T-helper 1 cell treated with Interleukin-12 subunit alpha and Interleukin-12 subunit beta and Interleukin-4 antibody, amounts not matched to agents 30 μg/mL and 1 μg/mL, for 36 hours (primary cell): ENCODE results near the gene RNF180.

Experiments
- H3K27ac Mint-ChIP-seq: one replicate; pipeline ENCODE4 v1.8.0; 2021; ENCODE audit warnings: mild to moderate bottlenecking, mixed read lengths
- H3K27me3 Mint-ChIP-seq: one replicate; pipeline ENCODE4 v1.8.0; 2021; ENCODE audit warnings: low read depth, mixed read lengths
- H3K36me3 Mint-ChIP-seq: one replicate; pipeline ENCODE4 v1.8.0; 2021; ENCODE audit warnings: low read depth, mixed read lengths
- H3K4me1 Mint-ChIP-seq: one replicate; pipeline ENCODE4 v1.8.0; 2021; ENCODE audit warnings: low read depth, mixed read lengths
- H3K4me3 Mint-ChIP-seq: one replicate; pipeline ENCODE4 v1.8.0; 2021; ENCODE audit warnings: mild to moderate bottlenecking, moderate library complexity, mixed read lengths
- H3K9me3 Mint-ChIP-seq: one replicate; pipeline ENCODE4 v1.8.0; 2021; ENCODE audit warnings: mixed read lengths

The RNF180 gene

GRCh38 chr5:64165500-64166200 is at the start of gene RNF180:
Gene RNF180, plus strand, starts transcription at chr5:64165843. Its CDS starts 34,965 bp downstream, at chr5:64200808.
- no peaks in the 10 kb centered on the region for H3K4me1 Mint-ChIP-seq
- no peaks in the 10 kb centered on the region for H3K9me3 Mint-ChIP-seq
- H3K4me3 Mint-ChIP-seq: no peak within 1 kb of the TSS
- no peak within 1 kb of the TSS for H3K27ac Mint-ChIP-seq
- H3K27me3 Mint-ChIP-seq: peaks cover 33% of the 10 kb centered on the region
- H3K36me3 Mint-ChIP-seq: no peaks in the 10 kb centered on the region

GRCh38 chr5:64125521-64125920 is 40.1 kb upstream of the RNF180 start:
- no peaks in the 10 kb centered on the region for H3K36me3 Mint-ChIP-seq
- no peaks in the 10 kb centered on the region for H3K4me1 Mint-ChIP-seq
- no peaks in the 10 kb centered on the region for H3K9me3 Mint-ChIP-seq
- no peaks in the 10 kb centered on the region for H3K27me3 Mint-ChIP-seq
- H3K4me3 Mint-ChIP-seq: no peak overlapping the region
- no peak overlapping the region for H3K27ac Mint-ChIP-seq

- Mint-ChIP-seq H3K4me1 (no peaks in the 10 kb centered on the region), H3K4me3 (no peak overlapping the region), H3K9me3 (no peaks in the 10 kb centered on the region), H3K27ac (no peak overlapping the region), H3K27me3 (no peaks in the 10 kb centered on the region), H3K36me3 (no peaks in the 10 kb centered on the region)
Observed at GRCh38 chr5:64126202-64126741, 39.4 kb upstream of the RNF180 start.

GRCh38 chr5:64140018-64140417 is 25.6 kb upstream of the RNF180 start:
- Mint-ChIP-seq H3K36me3 (no peaks in the 10 kb centered on the region), H3K27ac (no peak overlapping the region), H3K9me3 (peaks cover 6% of the 10 kb centered on the region), H3K4me1 (no peaks in the 10 kb centered on the region), H3K27me3 (no peaks in the 10 kb centered on the region), H3K4me3 (no peak overlapping the region)

GRCh38 chr5:64144425-64145215 is 21.0 kb upstream of the RNF180 start:
- Mint-ChIP-seq H3K27me3 (no peaks in the 10 kb centered on the region), H3K27ac (no peak overlapping the region), H3K9me3 (no peaks in the 10 kb centered on the region), H3K36me3 (no peaks in the 10 kb centered on the region), H3K4me1 (no peaks in the 10 kb centered on the region), H3K4me3 (no peak overlapping the region)

- H3K4me3 Mint-ChIP-seq: no peak overlapping the region
- no peaks in the 10 kb centered on the region for H3K36me3 Mint-ChIP-seq
- no peak overlapping the region for H3K27ac Mint-ChIP-seq
- H3K4me1 Mint-ChIP-seq: no peaks in the 10 kb centered on the region
- H3K9me3 Mint-ChIP-seq: no peaks in the 10 kb centered on the region
- no peaks in the 10 kb centered on the region for H3K27me3 Mint-ChIP-seq
Observed at GRCh38 chr5:64145216-64145895, 20.3 kb upstream of the RNF180 start.

- Mint-ChIP-seq H3K36me3 (no peaks in the 10 kb centered on the region), H3K4me1 (no peaks in the 10 kb centered on the region), H3K4me3 (no peak overlapping the region), H3K27ac (no peak overlapping the region), H3K9me3 (no peaks in the 10 kb centered on the region), H3K27me3 (no peaks in the 10 kb centered on the region)
Observed at GRCh38 chr5:64147379-64147778, 18.3 kb upstream of the RNF180 start.

- Mint-ChIP-seq H3K36me3 (no peaks in the 10 kb centered on the region), H3K27me3 (no peaks in the 10 kb centered on the region), H3K4me1 (no peaks in the 10 kb centered on the region), H3K9me3 (no peaks in the 10 kb centered on the region), H3K27ac (no peak overlapping the region), H3K4me3 (no peak overlapping the region)
Observed at GRCh38 chr5:64147849-64148441, 17.7 kb upstream of the RNF180 start.

GRCh38 chr5:64149268-64149667 is 16.4 kb upstream of the RNF180 start:
- no peaks in the 10 kb centered on the region for H3K36me3 Mint-ChIP-seq
- H3K9me3 Mint-ChIP-seq: peaks cover 4% of the 10 kb centered on the region
- no peak overlapping the region for H3K4me3 Mint-ChIP-seq
- no peaks in the 10 kb centered on the region for H3K4me1 Mint-ChIP-seq
- no peaks in the 10 kb centered on the region for H3K27me3 Mint-ChIP-seq
- H3K27ac Mint-ChIP-seq: no peak overlapping the region

- Mint-ChIP-seq H3K27me3 (no peaks in the 10 kb centered on the region), H3K27ac (no peak overlapping the region), H3K4me3 (no peak overlapping the region), H3K36me3 (no peaks in the 10 kb centered on the region), H3K4me1 (no peaks in the 10 kb centered on the region), H3K9me3 (peaks cover 4% of the 10 kb centered on the region)
Observed at GRCh38 chr5:64149857-64150521, 15.7 kb upstream of the RNF180 start.

GRCh38 chr5:64156261-64156660 is 9.4 kb upstream of the RNF180 start:
- no peaks in the 10 kb centered on the region for H3K27me3 Mint-ChIP-seq
- peaks cover 4% of the 10 kb centered on the region for H3K9me3 Mint-ChIP-seq
- no peaks in the 10 kb centered on the region for H3K4me1 Mint-ChIP-seq
- no peak overlapping the region for H3K4me3 Mint-ChIP-seq
- H3K36me3 Mint-ChIP-seq: no peaks in the 10 kb centered on the region
- H3K27ac Mint-ChIP-seq: no peak overlapping the region

GRCh38 chr5:64158827-64159226 is 6.8 kb upstream of the RNF180 start:
- H3K27ac Mint-ChIP-seq: no peak overlapping the region
- peaks cover 3% of the 10 kb centered on the region for H3K27me3 Mint-ChIP-seq
- no peaks in the 10 kb centered on the region for H3K36me3 Mint-ChIP-seq
- peaks cover 4% of the 10 kb centered on the region for H3K9me3 Mint-ChIP-seq
- H3K4me1 Mint-ChIP-seq: no peaks in the 10 kb centered on the region
- H3K4me3 Mint-ChIP-seq: no peak overlapping the region

- Mint-ChIP-seq H3K27me3 (peaks cover 15% of the 10 kb centered on the region), H3K36me3 (no peaks in the 10 kb centered on the region), H3K4me3 (no peak overlapping the region), H3K27ac (no peak overlapping the region), H3K4me1 (no peaks in the 10 kb centered on the region), H3K9me3 (no peaks in the 10 kb centered on the region)
Observed at GRCh38 chr5:64160201-64160600, 5.4 kb upstream of the RNF180 start.

- Mint-ChIP-seq H3K27me3 (peaks cover 23% of the 10 kb centered on the region), H3K4me3 (no peak overlapping the region), H3K9me3 (no peaks in the 10 kb centered on the region), H3K27ac (no peak overlapping the region), H3K4me1 (no peaks in the 10 kb centered on the region), H3K36me3 (no peaks in the 10 kb centered on the region)
Observed at GRCh38 chr5:64161420-64161819, 4.2 kb upstream of the RNF180 start.
